IPS-20b (cell line): Measurements from ENCODE around the gene TMOD2.

Source experiments
- H3K27ac ChIP-seq: one replicate; pipeline ENCODE4 v1.5.1; 2013; ENCODE audit warnings: low read length
- H3K27me3 ChIP-seq: 2 replicates; pipeline ENCODE4 v1.6.1; 2013; ENCODE audit warnings: mild to moderate bottlenecking, low read length, inconsistent platforms; ENCODE audit not compliant: insufficient read depth
- H3K36me3 ChIP-seq: 2 replicates; pipeline ENCODE4 v1.6.1; 2013; ENCODE audit warnings: low read depth, mild to moderate bottlenecking, inconsistent platforms, low read length, moderate library complexity; ENCODE audit not compliant: insufficient read depth
- H3K4me1 ChIP-seq: 2 replicates; pipeline ENCODE4 v1.6.1; 2013; ENCODE audit warnings: mild to moderate bottlenecking, control low read depth, inconsistent platforms, low read length, moderate library complexity; ENCODE audit not compliant: insufficient read depth
- H3K4me3 ChIP-seq: 2 replicates; pipeline ENCODE4 v1.5.1; 2013; ENCODE audit warnings: mild to moderate bottlenecking, low read length, inconsistent platforms
- H3K9ac ChIP-seq: 2 replicates; pipeline ENCODE4 v1.6.1; 2013; ENCODE audit warnings: low read depth, mild to moderate bottlenecking, inconsistent platforms, low read length, moderate library complexity
- H3K9me3 ChIP-seq: 2 replicates; pipeline ENCODE4 v1.6.1; 2013; ENCODE audit warnings: mild to moderate bottlenecking, low read depth, low read length, inconsistent platforms; ENCODE audit not compliant: insufficient read depth

TMOD2 gene

DNA sequence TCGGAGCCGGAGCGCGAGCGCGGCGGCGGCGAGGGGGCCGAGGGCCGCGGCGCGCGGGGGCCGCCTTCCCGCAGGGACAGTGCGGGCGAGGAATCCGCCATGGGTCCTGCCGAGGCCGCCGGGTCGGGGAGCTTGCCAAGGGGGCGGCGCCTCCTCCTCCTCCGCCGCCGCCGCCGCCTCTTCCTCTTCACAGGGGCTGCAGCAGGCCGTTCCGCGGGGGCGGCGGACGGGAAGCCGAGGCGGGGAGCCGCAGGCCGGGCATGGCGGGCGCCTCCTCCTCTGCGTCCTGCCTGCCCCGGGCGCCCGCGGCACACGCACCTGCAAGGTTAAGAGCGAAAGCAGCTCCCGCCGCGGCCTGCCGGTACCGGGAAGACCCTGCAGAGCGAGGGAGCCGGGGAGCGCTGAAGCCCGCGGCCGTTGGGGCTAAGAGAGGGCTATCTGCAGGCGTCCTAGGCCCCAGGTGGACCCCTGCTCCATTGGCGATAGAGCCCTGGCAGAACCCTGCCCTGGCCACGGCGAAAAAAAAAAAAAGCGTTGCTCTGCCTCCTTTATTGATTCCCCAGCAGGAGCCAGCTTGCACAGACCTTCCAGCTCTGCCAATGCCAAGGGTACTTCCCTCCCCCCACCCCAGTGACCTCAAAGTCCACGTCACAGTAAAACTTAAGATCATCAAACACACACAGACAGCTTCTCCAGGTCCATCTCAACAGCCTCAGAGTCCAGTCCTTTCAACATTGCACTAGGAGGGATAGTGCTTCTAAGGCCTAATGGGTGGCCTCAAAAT lies 13.7 kb upstream of the TMOD2 start, which contains the start of gene LYSMD2:
LYSMD2 (minus strand) TSS at position 134 of the 784 bp plus-strand sequence; CDS start at position 101, 33 bp downstream.
- H3K36me3 ChIP-seq, result no peaks in the 10 kb centered on the region
- H3K9ac ChIP-seq, result 0 out of 2 replicates have a peak within 1 kb of the TSS, but pooled peaks have one; percentile 42
- peaks cover 42% of the 10 kb centered on the region for H3K27me3 ChIP-seq
- H3K9me3 ChIP-seq, result no peaks in the 10 kb centered on the region
- peak within 1 kb of the TSS; percentile 68 for H3K4me3 ChIP-seq
- no peaks in the 10 kb centered on the region for H3K4me1 ChIP-seq
- H3K27ac ChIP-seq, result no peak within 1 kb of the TSS

- peaks cover 42% of the 10 kb centered on the region for H3K27me3 ChIP-seq
- H3K9me3 ChIP-seq, result no peaks in the 10 kb centered on the region
- H3K27ac ChIP-seq, result no peak overlapping the region
- H3K36me3 ChIP-seq, result no peaks in the 10 kb centered on the region
- H3K4me1 ChIP-seq, result no peaks in the 10 kb centered on the region
- no peak overlapping the region for H3K9ac ChIP-seq
- no peak overlapping the region for H3K4me3 ChIP-seq
Observed at GRCh38 chr15:51738553-51738952, 12.8 kb upstream of the TMOD2 start.

- no peak overlapping the region for H3K27ac ChIP-seq
- H3K9me3 ChIP-seq, result no peaks in the 10 kb centered on the region
- no peaks in the 10 kb centered on the region for H3K36me3 ChIP-seq
- no peaks in the 10 kb centered on the region for H3K4me1 ChIP-seq
- no peak overlapping the region for H3K4me3 ChIP-seq
- peaks cover 42% of the 10 kb centered on the region for H3K27me3 ChIP-seq
- no peak overlapping the region for H3K9ac ChIP-seq
Observed at GRCh38 chr15:51739061-51739712, 12.2 kb upstream of the TMOD2 start.

GRCh38 chr15:51749307-51749706 lies 2.1 kb upstream of the TMOD2 start:
- Histone ChIP-seq H3K4me3 (no peak overlapping the region), H3K27me3 (peaks cover 58% of the 10 kb centered on the region)

GRCh38 chr15:51750186-51750585 lies 1.2 kb upstream of the TMOD2 start:
- H3K4me3 ChIP-seq, result no peak overlapping the region
- H3K9ac ChIP-seq, result no peak overlapping the region
- no peaks in the 10 kb centered on the region for H3K9me3 ChIP-seq
- no peaks in the 10 kb centered on the region for H3K36me3 ChIP-seq
- H3K4me1 ChIP-seq, result peaks cover 5% of the 10 kb centered on the region; the same call in 1 of the 2 replicates
- peaks cover 65% of the 10 kb centered on the region for H3K27me3 ChIP-seq
- H3K27ac ChIP-seq, result no peak overlapping the region

More at GRCh38 chr15:51749307-51749706, 2.1 kb upstream of the TMOD2 start:
- H3K9me3 ChIP-seq, result no peaks in the 10 kb centered on the region
- no peaks in the 10 kb centered on the region for H3K36me3 ChIP-seq
- H3K27ac ChIP-seq, result no peak overlapping the region
- H3K9ac ChIP-seq, result no peak overlapping the region
- peaks cover 5% of the 10 kb centered on the region; the same call in 1 of the 2 replicates for H3K4me1 ChIP-seq

- H3K4me1 ChIP-seq, result peaks cover 5% of the 10 kb centered on the region; the same call in 1 of the 2 replicates
- H3K36me3 ChIP-seq, result no peaks in the 10 kb centered on the region
- peak overlapping the region; percentile 75 for H3K4me3 ChIP-seq
- H3K27ac ChIP-seq, result no peak overlapping the region
- peaks cover 74% of the 10 kb centered on the region for H3K27me3 ChIP-seq
- no peaks in the 10 kb centered on the region for H3K9me3 ChIP-seq
- 0 out of 2 replicates have a peak overlapping the region, but pooled peaks have one; percentile 1 for H3K9ac ChIP-seq
Observed at GRCh38 chr15:51751697-51752683, 593 bp downstream of the TMOD2 start.

GRCh38 chr15:51752888-51753287 lies 1.5 kb downstream of the TMOD2 start:
- peaks cover 74% of the 10 kb centered on the region for H3K27me3 ChIP-seq

GRCh38 chr15:51754267-51754666 lies 2.9 kb downstream of the TMOD2 start:
- Histone ChIP-seq H3K36me3 (no peaks in the 10 kb centered on the region), H3K9me3 (no peaks in the 10 kb centered on the region), H3K9ac (no peak overlapping the region), H3K27ac (no peak overlapping the region), H3K4me1 (peaks cover 5% of the 10 kb centered on the region; the same call in 1 of the 2 replicates), H3K27me3 (peaks cover 62% of the 10 kb centered on the region), H3K4me3 (no peak overlapping the region)

More at GRCh38 chr15:51752888-51753287, 1.5 kb downstream of the TMOD2 start:
- Histone ChIP-seq H3K36me3 (no peaks in the 10 kb centered on the region), H3K4me3 (peak overlapping the region; percentile 75; the same call in 1 of the 2 replicates), H3K27ac (no peak overlapping the region), H3K9ac (no peak overlapping the region), H3K9me3 (no peaks in the 10 kb centered on the region), H3K4me1 (peaks cover 5% of the 10 kb centered on the region; the same call in 1 of the 2 replicates)

DNA sequence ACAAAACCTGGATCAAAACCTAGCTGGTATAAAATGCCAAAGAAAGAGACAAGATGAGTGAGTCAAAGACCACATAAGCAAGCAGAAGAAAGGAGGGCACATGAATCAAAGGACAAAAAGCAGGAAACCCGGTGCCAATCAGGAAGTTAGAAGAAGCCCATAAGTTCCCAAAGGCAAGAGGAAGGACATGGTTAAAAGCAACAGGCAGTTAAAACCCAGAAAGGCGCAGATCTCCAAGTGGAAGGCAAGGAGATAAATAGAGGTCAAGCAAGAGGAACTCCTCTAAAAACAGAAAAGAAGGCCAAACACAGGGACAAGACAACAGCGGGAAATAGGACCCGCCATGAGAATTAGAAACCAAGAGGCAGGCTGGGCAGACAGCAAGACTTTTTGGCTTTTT lies 4.4 kb downstream of the TMOD2 start:
- Histone ChIP-seq H3K4me1 (peaks cover 5% of the 10 kb centered on the region; the same call in 1 of the 2 replicates), H3K27ac (no peak overlapping the region), H3K4me3 (no peak overlapping the region), H3K27me3 (peaks cover 46% of the 10 kb centered on the region), H3K9ac (no peak overlapping the region), H3K9me3 (no peaks in the 10 kb centered on the region), H3K36me3 (no peaks in the 10 kb centered on the region)

DNA sequence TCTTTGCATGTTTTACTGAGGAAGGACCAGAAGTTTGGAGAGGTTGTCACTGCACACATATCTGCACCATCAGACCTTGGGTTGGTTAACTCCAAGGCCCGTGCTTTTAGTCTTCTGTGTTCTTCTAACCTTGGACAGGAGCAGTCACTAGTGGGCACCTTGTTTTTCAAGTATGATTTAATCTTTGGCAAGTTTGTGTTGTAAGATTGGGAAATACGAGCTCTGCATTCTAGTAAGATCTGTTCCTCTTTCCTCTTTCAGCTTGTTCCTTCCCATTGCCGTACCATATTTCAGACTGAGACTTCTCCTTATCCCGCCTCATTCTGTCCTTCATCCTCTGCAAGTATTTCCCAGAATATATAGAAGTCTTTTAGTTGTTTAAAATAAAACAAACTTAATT lies 5.1 kb downstream of the TMOD2 start:
- Histone ChIP-seq H3K9ac (no peak overlapping the region), H3K36me3 (no peaks in the 10 kb centered on the region), H3K9me3 (no peaks in the 10 kb centered on the region), H3K27me3 (peaks cover 41% of the 10 kb centered on the region), H3K4me1 (peaks cover 5% of the 10 kb centered on the region; the same call in 1 of the 2 replicates), H3K4me3 (no peak overlapping the region), H3K27ac (no peak overlapping the region)

DNA sequence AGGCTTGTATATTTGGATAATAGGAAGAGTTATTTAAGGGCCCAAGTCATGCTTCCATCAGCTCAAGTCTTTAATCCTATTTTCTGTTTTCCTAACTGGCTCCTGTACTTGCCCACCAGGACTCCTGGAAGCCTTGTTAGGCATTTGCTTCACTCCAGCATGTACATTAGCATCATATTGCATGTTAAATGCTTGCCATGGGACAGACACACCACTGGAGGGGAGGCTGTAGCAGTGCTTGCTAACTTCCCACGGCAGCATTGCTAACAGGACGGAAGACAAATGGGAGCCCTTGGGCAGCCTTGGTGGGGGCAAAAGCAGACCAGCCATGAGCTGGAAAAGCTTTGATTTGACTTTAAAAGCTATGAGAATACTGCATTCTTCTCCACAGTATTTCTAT lies 6.1 kb downstream of the TMOD2 start:
- Histone ChIP-seq H3K9me3 (no peaks in the 10 kb centered on the region), H3K4me3 (no peak overlapping the region), H3K27me3 (peaks cover 34% of the 10 kb centered on the region), H3K36me3 (no peaks in the 10 kb centered on the region), H3K4me1 (peaks cover 4% of the 10 kb centered on the region; the same call in 1 of the 2 replicates), H3K27ac (no peak overlapping the region), H3K9ac (no peak overlapping the region)
